K562 treated with DMSO at 1 percent for 48 hours (cell line): Measurements from ENCODE around the gene RFX3. TPM values are rescaled to one million over a fixed set of nuclear protein-coding genes. Genes with fewer than 3 reads are reported as not detected.

Source experiments
- total RNA-seq: library from RNA; unstranded; fragments of 300-600 nt; gene quantifications from 2 replicates; pipeline ENCODE4 v1.2.3, GENCODE V29; 2022; ENCODE audit warnings: low replicate concordance; ENCODE audit errors: extremely low read depth

The RFX3 gene
- not detected in 2 replicates for total RNA-seq

DNA sequence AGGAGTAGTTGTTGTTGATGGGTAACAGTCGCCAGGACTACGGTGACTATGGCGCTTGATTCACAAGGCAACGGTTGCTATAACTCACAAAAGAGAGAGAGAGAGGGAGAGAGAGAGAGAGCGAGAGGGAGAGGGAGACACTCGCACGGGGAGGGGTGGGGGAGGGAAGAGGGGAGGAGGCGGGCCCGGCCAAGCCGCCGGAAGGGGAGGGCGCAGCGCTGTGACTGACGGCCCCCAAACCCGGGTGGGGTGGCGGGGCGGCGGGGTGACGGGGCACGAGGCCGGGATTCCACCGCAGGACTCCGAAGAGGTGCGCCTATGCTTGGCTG is at the start of gene RFX3:
TSS of gene RFX3 (minus strand) at position 166 of the 329 bp plus-strand sequence. CDS start 130,413 bp downstream, outside the sequence.

